Activated CD4-positive, alpha-beta T cell treated with anti-CD3 and anti-CD28 coated beads, Interleukin-2, amount 50 U/mL, for 16 hours (primary cell): Measurements from ENCODE around the gene PPWD1.
"Not testable (repeated sequence)": the region's sequence is repeated elsewhere in the genome, so short reads cannot be mapped to it uniquely, and the experiment has no call there.

ENCODE experiments used
- DNase-seq: peaks from one replicate; pipeline ENCODE4 v3.0.0-alpha.2; 2020

PPWD1 gene

GRCh38 chr5:65562731-65563701 lies at the start of gene PPWD1, which contains the start of gene CENPK:
TSS of gene PPWD1 (plus strand) at chr5:65563296. CDS start at chr5:65563311, 15 bp downstream.
TSS of gene CENPK (minus strand) at chr5:65563168. CDS start at chr5:65554907, 8,261 bp downstream.
- DNase-seq: peak; percentile 97

GRCh38 chr5:65525726-65526125 lies 37.4 kb upstream of the PPWD1 start:
- no peak for DNase-seq

- no peak for DNase-seq
Observed at GRCh38 chr5:65530904-65531303, 32.2 kb upstream of the PPWD1 start.

DNA sequence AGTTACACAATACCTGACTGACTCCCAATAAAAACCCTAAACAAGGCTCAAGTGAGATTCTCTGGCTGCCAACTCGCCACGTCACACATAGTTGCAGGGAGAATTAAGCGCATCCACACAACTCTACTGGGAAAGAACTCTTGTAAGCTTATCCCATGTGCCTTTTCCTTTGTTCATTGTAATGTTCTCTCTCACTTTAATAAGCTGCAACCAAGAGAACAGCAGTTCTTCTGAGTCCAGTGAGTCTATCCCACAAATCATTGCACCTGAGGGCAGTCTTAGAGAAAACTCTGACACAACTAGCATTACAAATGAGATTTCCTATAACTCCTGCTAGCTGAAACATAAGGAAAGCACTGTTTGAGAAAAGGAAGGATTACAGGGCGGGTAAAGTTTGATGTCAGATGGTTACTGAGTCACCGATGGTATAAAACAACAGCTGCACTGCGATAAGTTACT lies 27.5 kb upstream of the PPWD1 start:
- no peak for DNase-seq

- no peak for DNase-seq
Observed at GRCh38 chr5:65539827-65540226, 23.3 kb upstream of the PPWD1 start.

GRCh38 chr5:65544473-65544872 lies 18.6 kb upstream of the PPWD1 start:
- no peak for DNase-seq

GRCh38 chr5:65546141-65546540 lies 17.0 kb upstream of the PPWD1 start:
- no peak for DNase-seq

- DNase-seq: peak; percentile 80
Observed at GRCh38 chr5:65548281-65548680, 14.8 kb upstream of the PPWD1 start.

DNA sequence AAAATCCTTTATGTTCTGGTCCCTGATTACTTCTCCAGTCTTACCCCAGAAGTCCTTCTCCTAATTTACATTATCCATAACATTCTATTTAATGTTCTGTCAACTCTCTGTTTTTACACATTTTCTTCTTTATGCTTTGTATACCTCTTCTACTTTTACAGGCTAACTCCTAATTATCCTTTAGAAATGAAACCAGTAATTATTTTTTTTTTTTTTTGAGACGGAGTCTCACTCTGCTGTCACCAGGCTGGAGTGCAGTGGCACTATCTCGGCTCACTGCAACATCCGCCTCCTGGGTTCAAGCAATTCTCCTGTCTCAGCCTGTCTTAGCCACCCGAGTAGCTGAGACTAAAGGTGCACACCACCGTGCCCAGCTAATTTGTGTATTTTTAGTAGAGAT lies 9.2 kb upstream of the PPWD1 start:
- DNase-seq: no peak

GRCh38 chr5:65555287-65555686 lies 7.8 kb upstream of the PPWD1 start:
- DNase-seq: no peak

DNA sequence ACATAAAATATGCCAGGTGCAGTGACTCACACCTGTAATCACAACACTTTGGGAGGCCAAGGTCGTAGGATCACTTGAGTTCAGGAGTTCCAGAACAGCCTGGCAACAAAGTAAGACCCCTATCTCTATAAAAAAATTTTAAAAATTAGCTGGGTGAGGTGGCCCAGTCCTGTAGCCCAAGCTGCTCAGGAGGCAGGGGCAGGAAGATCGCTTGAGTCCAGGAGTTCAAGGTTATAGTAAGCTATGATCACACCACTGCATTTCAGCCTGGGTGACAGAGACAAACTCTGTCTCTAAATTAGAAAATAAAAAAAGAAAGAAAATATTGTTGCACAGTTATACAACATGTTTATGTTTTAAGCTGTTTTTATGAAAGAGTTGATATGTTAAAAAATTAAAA lies 6.9 kb upstream of the PPWD1 start:
- DNase-seq: no peak

GRCh38 chr5:65556718-65557117 lies 6.4 kb upstream of the PPWD1 start:
- no peak for DNase-seq

DNA sequence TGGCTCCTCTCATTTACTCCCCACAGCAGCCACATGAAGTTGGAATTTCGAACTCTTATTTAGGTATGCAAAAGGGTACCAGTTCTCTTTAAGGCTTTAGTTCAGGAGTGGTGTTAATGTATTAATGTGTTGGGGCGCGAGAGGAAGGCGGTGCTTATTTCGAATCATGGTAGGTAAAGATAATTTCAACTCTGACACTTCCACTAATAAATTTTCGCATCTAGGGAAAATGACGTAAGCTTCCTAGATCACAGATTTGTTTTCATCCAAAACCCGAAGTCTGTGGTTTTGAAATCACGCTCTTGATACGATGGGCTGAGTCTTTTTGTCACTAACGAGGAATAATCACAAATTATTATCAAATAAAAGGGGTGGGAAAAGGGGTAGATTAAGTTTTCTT lies 681 bp downstream of the PPWD1 start:
- DNase-seq: no peak

GRCh38 chr5:65566505-65566904 lies 3.4 kb downstream of the PPWD1 start:
- no peak for DNase-seq

DNA sequence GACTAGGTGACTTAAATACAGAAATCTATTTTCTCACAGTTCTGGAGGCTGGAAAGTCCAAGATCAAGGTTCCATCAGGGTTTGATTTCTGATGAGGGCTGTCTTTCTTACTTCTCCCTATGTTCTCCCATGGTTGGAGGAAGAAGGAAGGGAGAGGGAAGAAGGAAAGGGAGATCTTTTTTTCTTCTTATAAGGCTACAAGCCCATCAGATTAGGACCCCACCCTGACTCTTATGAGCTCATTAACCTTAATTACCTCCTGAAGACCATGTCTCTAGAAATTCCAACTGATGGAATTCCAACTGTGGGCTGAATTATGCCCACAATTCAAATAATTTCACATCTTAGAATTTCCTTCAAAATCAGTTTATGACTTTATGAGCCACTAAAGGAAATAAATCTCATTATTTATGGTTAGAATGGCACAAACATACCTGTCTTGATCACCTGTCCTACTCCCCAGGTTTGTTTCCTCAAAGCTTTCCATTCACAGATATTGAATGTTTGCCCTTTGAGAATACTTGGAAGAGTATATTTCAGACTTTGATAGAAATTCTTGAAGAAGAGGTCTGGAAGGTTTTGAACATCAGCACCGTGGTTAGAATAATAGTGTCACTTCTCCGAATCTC lies 7.6 kb downstream of the PPWD1 start:
- no peak for DNase-seq

- DNase-seq: no peak
Observed at GRCh38 chr5:65577141-65577540, 14.0 kb downstream of the PPWD1 start.

DNA sequence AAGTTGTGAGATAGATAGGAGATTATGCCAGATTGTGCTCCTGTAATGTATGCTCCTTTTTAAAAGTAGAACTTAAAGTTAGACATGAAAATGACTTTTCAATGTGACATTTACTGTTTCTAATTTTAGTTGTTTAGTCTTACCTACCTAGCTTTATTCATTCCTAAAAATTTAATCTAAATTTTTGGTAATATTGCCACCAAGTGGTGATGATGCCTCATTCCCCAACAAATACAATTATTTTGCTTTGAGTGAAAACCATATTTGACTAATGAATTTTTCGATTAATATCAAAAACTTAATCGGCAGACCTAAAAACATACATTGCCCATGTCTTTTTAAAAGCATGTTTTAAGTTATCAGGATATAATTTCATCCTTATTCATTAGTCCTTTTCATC lies 25.6 kb downstream of the PPWD1 start:
- no peak for DNase-seq

- DNase-seq: not testable (repeated sequence)
Observed at GRCh38 chr5:65601761-65602160, 38.7 kb downstream of the PPWD1 start.

GRCh38 chr5:65611524-65611923 lies 48.4 kb downstream of the PPWD1 start:
- no peak for DNase-seq

GRCh38 chr5:65612298-65612907 lies 49.3 kb downstream of the PPWD1 start:
- no peak for DNase-seq

DNA sequence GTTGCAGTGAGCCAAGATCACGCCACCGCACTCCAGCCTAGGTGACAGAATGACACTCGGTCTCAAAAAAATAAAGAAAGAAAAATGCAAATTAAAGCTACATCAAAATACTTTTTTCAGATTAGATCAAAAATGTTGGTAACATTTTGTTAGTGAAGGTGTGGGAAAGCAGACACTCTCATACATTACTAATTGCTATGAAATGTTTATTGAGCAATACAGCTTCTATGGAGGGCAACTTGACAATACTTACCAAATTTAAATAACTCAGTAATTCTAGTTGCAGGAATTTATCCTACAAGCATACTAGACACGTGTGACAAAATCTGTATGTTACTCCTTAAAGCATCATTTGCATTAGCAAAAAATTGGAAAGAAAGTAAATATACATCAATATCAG lies 56.9 kb downstream of the PPWD1 start:
- DNase-seq: no peak

- not testable (repeated sequence) for DNase-seq
Observed at GRCh38 chr5:65621961-65622360, 58.9 kb downstream of the PPWD1 start.

- no peak for DNase-seq
Observed at GRCh38 chr5:65623482-65623881, 60.4 kb downstream of the PPWD1 start.
